Measurements from ENCODE around the gene SHISA9. TPM values are rescaled to one million over a fixed set of nuclear protein-coding genes. Genes with fewer than 3 reads are reported as not detected.

Gene SHISA9
- total and polyA plus RNA-seq, 2 donors from 2014 or later, result 0.95 to 2.8 TPM

DNA sequence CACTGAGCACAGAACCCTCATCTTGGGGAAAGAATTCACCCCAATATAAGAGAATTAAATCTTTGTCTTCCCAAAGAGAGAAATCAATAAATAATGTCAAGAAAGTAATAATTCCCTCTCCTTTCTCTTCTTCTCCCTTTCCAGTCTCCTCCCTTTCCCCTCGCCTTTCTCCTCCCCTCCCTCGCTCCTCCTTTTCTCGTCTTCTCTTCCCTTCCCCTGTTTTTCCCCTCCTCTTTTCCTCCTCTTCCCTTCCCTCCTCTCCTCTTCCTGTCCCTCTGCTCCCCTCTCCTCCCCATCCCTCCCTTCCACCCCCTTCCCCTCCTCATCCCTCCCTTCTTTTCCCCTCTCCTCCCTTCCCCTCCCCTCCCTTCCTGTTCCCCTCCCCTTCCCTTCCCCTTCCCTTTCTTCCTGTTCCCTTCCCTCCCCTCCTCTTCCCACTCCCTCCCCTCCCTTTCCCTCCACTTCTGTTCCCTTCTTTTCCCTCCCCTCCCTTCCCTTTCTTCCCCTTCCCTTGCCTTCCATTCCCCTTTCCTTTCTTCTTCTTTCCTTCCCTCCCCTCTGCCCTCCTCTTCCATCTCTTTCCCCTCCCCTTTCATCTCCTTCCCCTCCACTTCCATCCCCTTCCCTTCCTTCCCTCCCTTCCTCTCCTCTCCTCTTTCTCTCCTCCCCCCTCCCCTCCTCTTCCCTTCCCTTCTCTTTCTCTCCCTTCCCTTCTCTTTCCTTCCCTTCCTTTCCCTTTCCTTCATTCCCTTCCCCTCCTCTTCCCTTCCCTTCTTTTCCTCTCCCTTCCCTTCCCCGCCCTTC lies 363.6 kb downstream of the SHISA9 start:
- Histone ChIP-seq H3K27ac (ENCODE audit: low read depth in 2 of 2, low read length in 2 of 2) (no peak overlapping the region), H3K36me3 (ENCODE audit: control insufficient read depth in 2 of 3, insufficient read depth in 3 of 3, low read length in 3 of 3) (no peaks in the 10 kb centered on the region), H3K9me3 (ENCODE audit: control insufficient read depth in 2 of 3, insufficient read depth in 1 of 3, low read length in 3 of 3) (no peaks in the 10 kb centered on the region), H3K4me3 (ENCODE audit: low read length in 3 of 3) (no peak overlapping the region), H3K27me3 (ENCODE audit: control insufficient read depth, insufficient read depth, low read length) (no peaks in the 10 kb centered on the region), H3K4me1 (ENCODE audit: control insufficient read depth in 2 of 3, insufficient read depth in 2 of 3, low read depth in 1 of 3, low read length in 3 of 3) (no peaks in the 10 kb centered on the region), H3K9ac (ENCODE audit: low read length in 3 of 3) (no peak overlapping the region)
- intact Hi-C loops (cut with DNase I), result no loop called here
- DNase-seq (no peak), FAIRE-seq (no peak)
- no peak for TF ChIP-seq CTCF (IDR thresholded peaks at IDR 0.05; ENCODE audit: borderline replicate concordance, extremely low read depth, insufficient read depth)

- FAIRE-seq (no peak), DNase-seq (no peak)
- Histone ChIP-seq H3K9ac (ENCODE audit: low read length in 3 of 3) (no peak overlapping the region), H3K9me3 (ENCODE audit: control insufficient read depth in 2 of 3, insufficient read depth in 1 of 3, low read length in 3 of 3) (no peaks in the 10 kb centered on the region), H3K27me3 (ENCODE audit: control insufficient read depth, insufficient read depth, low read length) (no peaks in the 10 kb centered on the region), H3K27ac (ENCODE audit: low read depth in 2 of 2, low read length in 2 of 2) (no peak overlapping the region), H3K4me3 (ENCODE audit: low read length in 3 of 3) (no peak overlapping the region), H3K36me3 (ENCODE audit: control insufficient read depth in 2 of 3, insufficient read depth in 3 of 3, low read length in 3 of 3) (no peaks in the 10 kb centered on the region), H3K4me1 (ENCODE audit: control insufficient read depth in 2 of 3, insufficient read depth in 2 of 3, low read depth in 1 of 3, low read length in 3 of 3) (no peaks in the 10 kb centered on the region)
- TF ChIP-seq CTCF (IDR thresholded peaks at IDR 0.05; ENCODE audit: borderline replicate concordance, extremely low read depth, insufficient read depth), result no peak
- intact Hi-C loops (cut with DNase I), result no loop called here
These were observed 368.0 kb downstream of the SHISA9 start for GRCh38 chr16:13269359-13269758.

- TF ChIP-seq CTCF (IDR thresholded peaks at IDR 0.05; ENCODE audit: borderline replicate concordance, extremely low read depth, insufficient read depth), result no peak
- FAIRE-seq (no peak), DNase-seq (no peak)
- Histone ChIP-seq H3K27ac (ENCODE audit: low read depth in 2 of 2, low read length in 2 of 2) (no peak overlapping the region), H3K4me3 (ENCODE audit: low read length in 3 of 3) (no peak overlapping the region), H3K27me3 (ENCODE audit: control insufficient read depth, insufficient read depth, low read length) (no peaks in the 10 kb centered on the region), H3K9me3 (ENCODE audit: control insufficient read depth in 2 of 3, insufficient read depth in 1 of 3, low read length in 3 of 3) (no peaks in the 10 kb centered on the region), H3K4me1 (ENCODE audit: control insufficient read depth in 2 of 3, insufficient read depth in 2 of 3, low read depth in 1 of 3, low read length in 3 of 3) (no peaks in the 10 kb centered on the region), H3K36me3 (ENCODE audit: control insufficient read depth in 2 of 3, insufficient read depth in 3 of 3, low read length in 3 of 3) (no peaks in the 10 kb centered on the region), H3K9ac (ENCODE audit: low read length in 3 of 3) (no peak overlapping the region)
- intact Hi-C loops (cut with DNase I), result no loop called here
These were observed 368.6 kb downstream of the SHISA9 start for GRCh38 chr16:13269905-13270528.

Measured in kidney (tissue), 14 donors.